Astrocyte of the cerebellum (primary cell): Measurements from ENCODE around the gene MAN2B2.

Experiments used
- DNase-seq: peaks from one replicate; pipeline ENCODE4 v3.0.0-alpha.2; 2011; ENCODE audit warnings: low read depth
- H3K4me3 ChIP-seq: 2 replicates; pipeline ENCODE4 v1.5.1; 2011; ENCODE audit warnings: mild to moderate bottlenecking, low read depth, low read length, moderate library complexity
- CTCF ChIP-seq: IDR thresholded peaks from 2 replicates; pipeline ENCODE4 v1.5.1; 2012; ENCODE audit warnings: low read length, low read depth, moderate library complexity, mild to moderate bottlenecking; ENCODE audit errors: missing control alignments
- in situ Hi-C: cut with HindIII; loops from 2 replicates; pipeline ENCODE4 v1.10.0; 2017; ENCODE audit warnings: low sequenced_read_pairs

The MAN2B2 gene

DNA sequence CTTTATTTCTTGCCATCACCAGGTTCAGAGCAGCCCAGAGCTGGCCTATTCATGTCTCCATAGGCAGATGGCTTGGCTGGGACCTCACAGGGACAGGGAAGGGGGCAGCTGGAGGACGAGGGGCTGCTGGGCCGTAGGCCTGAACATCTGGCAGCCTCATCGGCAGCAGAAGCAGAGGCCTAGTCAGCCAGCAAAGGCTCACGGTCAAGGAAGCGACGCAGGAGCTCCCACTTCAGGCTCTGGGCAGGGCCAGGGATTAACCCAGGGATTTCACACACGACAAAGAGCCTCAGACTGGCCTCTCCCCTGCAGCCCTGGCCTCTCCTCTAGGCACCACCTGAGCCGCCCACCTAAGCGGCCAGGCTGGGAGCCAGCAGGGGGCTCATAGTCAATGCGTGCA lies 46.0 kb upstream of the MAN2B2 start:
- no peak overlapping the region for H3K4me3 ChIP-seq
- DNase-seq, result no peak
- in situ Hi-C loops, result no loop called here
- no peak for TF ChIP-seq CTCF

GRCh38 chr4:6530301-6530700 lies 44.7 kb upstream of the MAN2B2 start:
- TF ChIP-seq CTCF, result no peak
- DNase-seq, result no peak
- in situ Hi-C loops, result no loop called here
- no peak overlapping the region for H3K4me3 ChIP-seq

GRCh38 chr4:6530964-6531363 lies 44.0 kb upstream of the MAN2B2 start:
- TF ChIP-seq CTCF, result no peak
- no peak overlapping the region for H3K4me3 ChIP-seq
- in situ Hi-C loops, result no loop called here
- DNase-seq, result no peak

DNA sequence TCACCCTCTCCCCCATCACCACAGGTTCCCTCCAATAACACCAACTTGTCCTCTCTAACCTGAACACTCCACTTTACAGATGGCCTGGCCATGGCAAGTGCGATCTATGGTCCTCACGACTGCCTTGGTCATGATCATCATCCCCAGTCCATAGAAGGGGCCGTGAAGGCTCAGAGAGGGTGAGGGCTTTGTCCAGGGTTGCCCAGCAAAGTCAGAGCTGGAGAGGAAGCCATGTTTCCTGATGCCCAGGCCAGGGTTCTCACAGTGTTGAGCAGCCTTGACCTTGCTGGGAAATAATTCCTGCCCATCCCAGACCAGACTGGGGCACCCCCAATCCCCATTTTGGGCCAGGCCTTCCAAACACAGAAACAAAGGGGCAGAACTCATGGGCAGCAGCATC lies 42.9 kb upstream of the MAN2B2 start:
- DNase-seq, result no peak
- TF ChIP-seq CTCF, result no peak
- in situ Hi-C loops, result no loop called here
- H3K4me3 ChIP-seq, result no peak overlapping the region

DNA sequence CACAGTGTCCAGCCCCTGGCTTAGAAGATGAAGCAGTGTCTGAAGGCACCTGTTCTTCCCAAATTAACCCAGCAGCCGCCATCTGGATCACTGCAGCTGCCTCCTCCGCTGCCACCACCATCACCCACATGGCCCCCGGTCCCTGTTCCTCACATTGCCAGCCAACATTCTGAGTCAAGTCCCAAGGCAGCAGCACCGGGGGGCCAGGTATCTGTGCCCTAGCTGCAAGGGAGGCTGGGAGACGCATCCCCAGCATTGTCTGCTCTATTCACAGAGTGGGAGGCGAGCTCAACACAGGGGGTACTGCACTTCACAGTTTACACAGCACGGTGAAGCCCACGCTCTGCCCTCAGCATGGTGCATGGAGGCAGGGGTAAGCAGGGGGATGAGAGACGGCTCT lies 42.3 kb upstream of the MAN2B2 start:
- H3K4me3 ChIP-seq, result no peak overlapping the region
- in situ Hi-C loops, result no loop called here
- no peak for DNase-seq
- no peak for TF ChIP-seq CTCF

DNA sequence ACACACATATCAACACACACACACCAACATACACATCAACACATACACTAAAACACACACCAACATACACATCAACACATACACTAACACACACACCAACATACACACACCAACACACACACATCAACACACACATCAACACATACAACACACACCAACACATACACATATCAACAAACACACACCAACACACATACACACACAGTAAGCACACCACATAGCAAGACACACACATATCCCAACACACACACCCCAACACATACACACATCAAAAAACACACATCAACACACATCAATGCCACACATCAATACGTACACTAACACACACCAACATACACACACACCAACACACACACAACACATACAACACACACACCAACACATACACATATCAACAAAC lies 40.9 kb upstream of the MAN2B2 start:
- in situ Hi-C loops, result no loop called here
- TF ChIP-seq CTCF, result no peak
- DNase-seq, result no peak
- H3K4me3 ChIP-seq, result no peak overlapping the region
